GM12878 (cell line): Measurements from ENCODE around the gene HMX2. TPM values are rescaled to one million over a fixed set of nuclear protein-coding genes. Genes with fewer than 3 reads are reported as not detected.

ENCODE experiments used
- ATAC-seq: fragments of 200-7000 bp; cut with Tn5 transposase; 3 replicates; pipeline ENCODE4 v1.9.1; 2020; ENCODE audit warnings: mild to moderate bottlenecking, moderate library complexity
- BruUV-seq: library from RNA; stranded (reverse); fragments of 400-500 nt; replicated peaks from 2 replicates; lab custom pipeline; 2021; lab: Mats Ljungman, UMichigan
- CTCF ChIA-PET: fragments of 300-600 bp; sonication (Branson Sonifier 250); formaldehyde crosslinking; extraction: SDS; loops from one replicate; lab custom pipeline; 2021; ENCODE audit warnings: inconsistent platforms; lab: Yijun Ruan, JAX
- POLR2A ChIA-PET: fragments of 350-600 bp; formaldehyde crosslinking; extraction: SDS; loops from one replicate; lab custom pipeline; 2021; ENCODE audit warnings: inconsistent platforms; lab: Charles Lee
- RAD21 ChIA-PET: fragments of 300-600 bp; sonication (Branson Sonifier 250); formaldehyde crosslinking; loops from one replicate; lab custom pipeline; 2023; ENCODE audit warnings: antibody characterized with exemption; ENCODE audit not compliant: unreplicated experiment; lab: Charles Lee
- SMC1A ChIA-PET: fragments of 300-600 bp; sonication (Branson Sonifier 250); formaldehyde crosslinking; loops from one replicate; lab custom pipeline; 2023; ENCODE audit not compliant: unreplicated experiment, uncharacterized antibody; lab: Charles Lee
- DNase-seq: peaks from one replicate; pipeline ENCODE4 v3.0.0-alpha.2; 2011; ENCODE audit warnings: low read depth, low spot score
- FAIRE-seq: peaks from 3 replicates; lab custom pipeline; 2011; peaks lifted over from hg19 to GRCh38; lab: Jason Lieb, UNC
- H2AFZ ChIP-seq: 2 replicates; pipeline ENCODE4 v1.6.0; 2011; ENCODE audit warnings: low read depth, low read length, control low read depth; ENCODE audit not compliant: control insufficient read depth
- H3K27ac ChIP-seq: 2 replicates; pipeline ENCODE4 v1.5.1; 2011; ENCODE audit warnings: control low read depth; ENCODE audit not compliant: control insufficient read depth, insufficient read depth
- H3K27me3 ChIP-seq, 2 experiments: replicated peaks in 1 of 2; 2 replicates each; pipeline versions ENCODE4 v1.6.0 to v1.6.1; 2011; ENCODE audit warnings: low read length in 1 of 2; ENCODE audit not compliant: control insufficient read depth in 2 of 2, insufficient read depth in 2 of 2
- H3K36me3 ChIP-seq, 2 experiments: 2 replicates each; pipeline ENCODE4 v1.5.1; 2011; ENCODE audit warnings: low read length in 1 of 2; ENCODE audit not compliant: control insufficient read depth in 2 of 2, insufficient read depth in 2 of 2
- H3K4me1 ChIP-seq: 2 replicates; pipeline ENCODE4 v1.6.1; 2011; ENCODE audit warnings: mild to moderate bottlenecking, low read length, moderate library complexity, mixed read lengths; ENCODE audit not compliant: control insufficient read depth, insufficient read depth
- H3K4me2 ChIP-seq: 2 replicates; pipeline ENCODE4 v1.6.0; 2011; ENCODE audit warnings: control low read depth; ENCODE audit not compliant: control insufficient read depth, insufficient read depth
- H3K4me3 ChIP-seq: fragments of 200-600 bp; sonication (generic); 2 replicates; pipeline ENCODE4 v1.5.1; 2016
- H3K79me2 ChIP-seq: 2 replicates; pipeline ENCODE4 v1.6.0; 2011; ENCODE audit warnings: low read length; ENCODE audit not compliant: control insufficient read depth, insufficient read depth
- H3K9ac ChIP-seq: 2 replicates; pipeline ENCODE4 v1.8.0; 2011; ENCODE audit warnings: low read length, control low read depth, mixed read lengths; ENCODE audit not compliant: control insufficient read depth, insufficient read depth
- H3K9me3 ChIP-seq: replicated peaks from 3 replicates; pipeline ENCODE4 v1.5.1; 2011; ENCODE audit warnings: mild to moderate bottlenecking, low read length; ENCODE audit not compliant: control insufficient read depth, insufficient read depth
- H4K20me1 ChIP-seq: 2 replicates; pipeline ENCODE4 v1.6.0; 2011; ENCODE audit not compliant: control insufficient read depth, insufficient read depth
- CBX3 ChIP-seq: fragments of 200-600 bp; sonication (generic); IDR thresholded peaks from 2 replicates; pipeline ENCODE4 v1.6.1; 2016; ENCODE audit warnings: low read depth, borderline replicate concordance
- CHD4 ChIP-seq: fragments of 200-600 bp; sonication (generic); IDR thresholded peaks from 2 replicates; pipeline ENCODE4 v1.6.1; 2016; ENCODE audit warnings: mild to moderate bottlenecking
- HDAC6 ChIP-seq: fragments of 200-600 bp; sonication (generic); IDR thresholded peaks from one replicate; pipeline ENCODE4 v1.8.0; 2017; ENCODE audit warnings: antibody characterized with exemption; ENCODE audit not compliant: unreplicated experiment
- LARP7 ChIP-seq: fragments of 450-650 bp; IDR thresholded peaks from 2 replicates; pipeline ENCODE4 v1.6.1; 2017; ENCODE audit warnings: mild to moderate bottlenecking
- MAX ChIP-seq: IDR thresholded peaks from 2 replicates; pipeline ENCODE4 v1.6.1; 2012; ENCODE audit warnings: low read depth, low read length, improper control_type of control experiment
- MEF2B ChIP-seq: fragments of 450-650 bp; IDR thresholded peaks from 2 replicates; pipeline ENCODE4 v1.6.1; 2018; ENCODE audit warnings: mild to moderate bottlenecking, moderate library complexity; ENCODE audit not compliant: partially characterized antibody, poor library complexity, severe bottlenecking
- PAX5 ChIP-seq: IDR thresholded peaks from 2 replicates; pipeline ENCODE4 v1.6.1; 2011; ENCODE audit warnings: low read depth, low read length, borderline replicate concordance
- PKNOX1 ChIP-seq: fragments of 450-650 bp; IDR thresholded peaks from 2 replicates; pipeline ENCODE4 v1.6.1; 2016; ENCODE audit warnings: mild to moderate bottlenecking
- RELA ChIP-seq: fragments of 450-650 bp; IDR thresholded peaks from 2 replicates; pipeline ENCODE4 v1.8.0; 2014; ENCODE audit warnings: borderline replicate concordance; ENCODE audit not compliant: partially characterized antibody
- SMARCA5 ChIP-seq: fragments of 450-650 bp; IDR thresholded peaks from 2 replicates; pipeline ENCODE4 v1.6.1; 2017; ENCODE audit warnings: mild to moderate bottlenecking
- STAT1 ChIP-seq: fragments of 450-650 bp; conservative IDR thresholded peaks from 2 replicates; pipeline ENCODE4 v1.6.1; 2014; ENCODE audit warnings: antibody characterized with exemption, mild to moderate bottlenecking
- TBL1XR1 ChIP-seq: IDR thresholded peaks from 2 replicates; pipeline ENCODE4 v1.6.1; 2012; ENCODE audit warnings: low read depth, low read length, improper control_type of control experiment
- YY1 ChIP-seq: IDR thresholded peaks from 2 replicates; pipeline ENCODE4 v1.6.1; 2011; ENCODE audit warnings: low read depth, mild to moderate bottlenecking, low read length
- ZBED1 ChIP-seq: IDR thresholded peaks from 2 replicates; pipeline ENCODE4 v1.6.1; 2016; ENCODE audit warnings: borderline replicate concordance
- ZSCAN29 ChIP-seq: fragments of 450-650 bp; IDR thresholded peaks from 2 replicates; pipeline ENCODE4 v1.6.1; 2017; ENCODE audit warnings: mild to moderate bottlenecking, moderate library complexity
- WGBS: methylation state at CpG from one replicate; pipeline ENCODE4 v1.1.6; 2016; ENCODE audit warnings: low lambda C conversion rate; ENCODE audit not compliant: insufficient replicate concordance, insufficient coverage; ENCODE audit errors: missing lambda C conversion rate; 5-methylcytosine and 5-hydroxymethylcytosine counted together
- in situ Hi-C: fragments of 300-500 bp; cut with MboI; formaldehyde crosslinking; loops from 9 replicates; pipeline ENCODE4 v1.14.3; 2018; ENCODE audit warnings: mixed read lengths
- intact Hi-C: fragments of 100-400 bp; cut with micrococcal nuclease; formaldehyde crosslinking; loops from one replicate; pipeline ENCODE4 v1.14.2; 2022; ENCODE audit not compliant: unreplicated experiment
- polyA plus RNA-seq, 11 experiments: library from polyadenylated mRNA; depleted of rRNA in 4 of 11; unstranded in 6 of 11; stranded (reverse) in 5 of 11; fragments of >200 nt; fragmentation: Nextera tagmentation in 4 of 11; fragmentation: Illumina TruSeq in 1 of 11; extraction: Ambion mirVana in 4 of 11; extraction: Trizol in 1 of 11; gene quantifications; 1 replicate in 1 of 11; 2 replicates in 10 of 11; pipeline versions ENCODE4 v1.2.1 to v1.2.3, GENCODE V29; 2011 to 2016; ENCODE audit warnings: inconsistent platforms in 2 of 11, missing spikeins in 2 of 11, low read depth in 1 of 11
- total RNA-seq, 4 experiments: library from RNA; depleted of rRNA in 3 of 4; stranded (reverse); fragments of >200 nt in 3 of 4; fragmentation: Illumina TruSeq in 1 of 4; extraction: Trizol in 1 of 4; gene quantifications; 2 replicates each; pipeline versions ENCODE4 v1.2.1 to v1.2.3, GENCODE V29; 2013 to 2021
- TF ChIP-seq, protein P1 (sequence below): fragments of 450-650 bp; IDR thresholded peaks from 2 replicates; pipeline ENCODE4 v1.6.1; 2017; ENCODE audit warnings: low read depth, mild to moderate bottlenecking, moderate library complexity
- TF ChIP-seq, protein P2 (sequence below): IDR thresholded peaks from 2 replicates; pipeline ENCODE4 v1.6.1; 2011; ENCODE audit warnings: borderline replicate concordance, low read depth, mild to moderate bottlenecking, moderate library complexity, low read length; ENCODE audit not compliant: insufficient read depth, poor library complexity, severe bottlenecking
- TF ChIP-seq, protein P3 (sequence below): fragments of 450-650 bp; IDR thresholded peaks from 2 replicates; pipeline ENCODE4 v1.6.1; 2017; ENCODE audit warnings: borderline replicate concordance

HMX2 gene
- total and polyA plus RNA-seq, 10 of the 15 experiments (the other 5 are each of a cell fraction or from before 2014, with no cell fraction given), result 1.4 to 31.3 (median 16.8) TPM; not detected in 1

GRCh38 chr10:123117644-123118417, 30.1 kb upstream of the HMX2 start:
- Histone ChIP-seq H3K36me3 (no peaks in the 10 kb centered on the region), H3K9me3 (no peaks in the 10 kb centered on the region), H3K79me2 (no peaks in the 10 kb centered on the region), H3K4me1 (no peaks in the 10 kb centered on the region), H3K27ac (no peak overlapping the region), H3K4me2 (no peak overlapping the region), H3K9ac (no peak overlapping the region), H3K27me3 (peaks cover 8 to 9% of the 10 kb centered on the region in 2 experiments; a peak in 3 of 4 replicates), H3K4me3 (no peak overlapping the region), H4K20me1 (no peaks in the 10 kb centered on the region), H2AFZ (no peak overlapping the region)
- in situ Hi-C loops, result no loop called here
- ChIA-PET CTCF (interaction anchor here (1.3 kb wide), 1 partner anchor 14 kb away, joined by 3 read pairs; no protein-coding TSS in a partner anchor), POLR2A (no interaction called here), RAD21 (no interaction called here), SMC1A (no interaction called here)
- 33% methylated on average over 24 of the region's 26 CpGs for WGBS
- intact Hi-C loops, result no loop called here
- DNase-seq (no peak), FAIRE-seq (no peak), ATAC-seq (no peak)
- no TSS peak for BruUV-seq
- TF ChIP-seq, protein P1, sequence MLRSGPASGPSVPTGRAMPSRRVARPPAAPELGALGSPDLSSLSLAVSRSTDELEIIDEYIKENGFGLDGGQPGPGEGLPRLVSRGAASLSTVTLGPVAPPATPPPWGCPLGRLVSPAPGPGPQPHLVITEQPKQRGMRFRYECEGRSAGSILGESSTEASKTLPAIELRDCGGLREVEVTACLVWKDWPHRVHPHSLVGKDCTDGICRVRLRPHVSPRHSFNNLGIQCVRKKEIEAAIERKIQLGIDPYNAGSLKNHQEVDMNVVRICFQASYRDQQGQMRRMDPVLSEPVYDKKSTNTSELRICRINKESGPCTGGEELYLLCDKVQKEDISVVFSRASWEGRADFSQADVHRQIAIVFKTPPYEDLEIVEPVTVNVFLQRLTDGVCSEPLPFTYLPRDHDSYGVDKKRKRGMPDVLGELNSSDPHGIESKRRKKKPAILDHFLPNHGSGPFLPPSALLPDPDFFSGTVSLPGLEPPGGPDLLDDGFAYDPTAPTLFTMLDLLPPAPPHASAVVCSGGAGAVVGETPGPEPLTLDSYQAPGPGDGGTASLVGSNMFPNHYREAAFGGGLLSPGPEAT, result no peak
- TF ChIP-seq, protein P2, sequence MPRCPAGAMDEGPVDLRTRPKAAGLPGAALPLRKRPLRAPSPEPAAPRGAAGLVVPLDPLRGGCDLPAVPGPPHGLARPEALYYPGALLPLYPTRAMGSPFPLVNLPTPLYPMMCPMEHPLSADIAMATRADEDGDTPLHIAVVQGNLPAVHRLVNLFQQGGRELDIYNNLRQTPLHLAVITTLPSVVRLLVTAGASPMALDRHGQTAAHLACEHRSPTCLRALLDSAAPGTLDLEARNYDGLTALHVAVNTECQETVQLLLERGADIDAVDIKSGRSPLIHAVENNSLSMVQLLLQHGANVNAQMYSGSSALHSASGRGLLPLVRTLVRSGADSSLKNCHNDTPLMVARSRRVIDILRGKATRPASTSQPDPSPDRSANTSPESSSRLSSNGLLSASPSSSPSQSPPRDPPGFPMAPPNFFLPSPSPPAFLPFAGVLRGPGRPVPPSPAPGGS, result no peak
- TF ChIP-seq HDAC6 (no peak), PAX5 (no peak), TBL1XR1 (no peak), LARP7 (no peak), MEF2B (no peak), ZSCAN29 (no peak), CBX3 (no peak), YY1 (no peak), CHD4 (no peak), PKNOX1 (no peak), MAX (no peak), RELA (no peak), STAT1 (no peak), SMARCA5 (no peak), ZBED1 (no peak)
- TF ChIP-seq, protein P3, sequence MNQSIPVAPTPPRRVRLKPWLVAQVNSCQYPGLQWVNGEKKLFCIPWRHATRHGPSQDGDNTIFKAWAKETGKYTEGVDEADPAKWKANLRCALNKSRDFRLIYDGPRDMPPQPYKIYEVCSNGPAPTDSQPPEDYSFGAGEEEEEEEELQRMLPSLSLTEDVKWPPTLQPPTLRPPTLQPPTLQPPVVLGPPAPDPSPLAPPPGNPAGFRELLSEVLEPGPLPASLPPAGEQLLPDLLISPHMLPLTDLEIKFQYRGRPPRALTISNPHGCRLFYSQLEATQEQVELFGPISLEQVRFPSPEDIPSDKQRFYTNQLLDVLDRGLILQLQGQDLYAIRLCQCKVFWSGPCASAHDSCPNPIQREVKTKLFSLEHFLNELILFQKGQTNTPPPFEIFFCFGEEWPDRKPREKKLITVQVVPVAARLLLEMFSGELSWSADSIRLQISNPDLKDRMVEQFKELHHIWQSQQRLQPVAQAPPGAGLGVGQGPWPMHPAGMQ, result no peak
